Measurements from ENCODE around the gene CPNE5.
A peak's percentile ranks its signal among the peaks of the same experiment; 100 is the strongest.

Gene CPNE5

DNA sequence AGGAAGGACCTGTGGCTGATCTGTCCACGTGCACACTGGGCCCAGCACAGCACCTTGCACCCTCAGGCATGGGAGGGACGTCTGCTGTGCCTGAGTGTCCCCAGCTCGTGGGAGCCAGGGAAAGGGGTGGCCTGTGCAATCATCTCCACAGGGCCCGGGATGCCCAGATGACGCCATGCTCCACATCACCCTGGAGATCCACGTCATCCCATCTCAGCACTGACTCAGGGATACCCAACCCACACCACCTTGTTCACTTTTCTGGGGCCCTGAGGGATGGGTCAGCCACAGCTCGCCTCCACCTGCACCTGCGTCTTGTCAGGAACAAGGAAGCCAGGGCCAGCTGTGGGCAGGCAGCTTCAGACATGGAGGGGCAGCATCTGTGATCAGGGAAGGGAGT, 93.4 kb downstream of the CPNE5 start:
- no peak overlapping the region for H3K4me3 Mint-ChIP-seq
- H3K4me1 Mint-ChIP-seq (ENCODE audit: low read depth), result peaks cover 17% of the 10 kb centered on the region
- no peak overlapping the region for H3K27ac Mint-ChIP-seq
- H3K27me3 Mint-ChIP-seq (ENCODE audit: low read depth), result peaks cover 3% of the 10 kb centered on the region
- peaks cover 22% of the 10 kb centered on the region for H3K9me3 Mint-ChIP-seq
- no peak for DNase-seq (ENCODE audit: low spot score)
- H3K36me3 Mint-ChIP-seq (ENCODE audit: low read depth), result peaks cover 1% of the 10 kb centered on the region

DNA sequence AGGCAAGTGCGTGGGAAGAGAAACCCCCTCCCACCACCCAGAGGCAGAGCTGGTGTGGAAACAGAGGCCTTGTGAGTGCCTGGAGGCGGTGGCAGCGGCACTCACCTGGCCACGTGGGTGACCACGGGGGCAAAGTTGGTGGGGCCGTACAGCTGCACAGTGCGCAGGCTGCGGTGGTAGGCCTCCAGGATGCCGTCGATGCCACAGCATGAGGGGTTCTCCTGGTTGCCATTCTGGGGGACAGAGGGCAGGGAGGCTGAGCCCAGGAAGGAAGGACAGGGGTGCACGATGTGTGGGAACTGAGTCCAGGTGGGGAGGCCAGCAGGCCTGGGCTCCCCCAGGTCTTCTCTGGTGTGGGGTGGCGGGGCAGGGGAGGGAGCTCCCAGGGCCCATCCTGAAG, 94.0 kb downstream of the CPNE5 start:
- Mint-ChIP-seq H3K4me3 (no peak overlapping the region), H3K9me3 (peaks cover 21% of the 10 kb centered on the region), H3K4me1 (ENCODE audit: low read depth) (peaks cover 21% of the 10 kb centered on the region), H3K27ac (no peak overlapping the region), H3K36me3 (ENCODE audit: low read depth) (peaks cover 1% of the 10 kb centered on the region), H3K27me3 (ENCODE audit: low read depth) (peaks cover 3% of the 10 kb centered on the region)
- DNase-seq (ENCODE audit: low spot score), result no peak

DNA sequence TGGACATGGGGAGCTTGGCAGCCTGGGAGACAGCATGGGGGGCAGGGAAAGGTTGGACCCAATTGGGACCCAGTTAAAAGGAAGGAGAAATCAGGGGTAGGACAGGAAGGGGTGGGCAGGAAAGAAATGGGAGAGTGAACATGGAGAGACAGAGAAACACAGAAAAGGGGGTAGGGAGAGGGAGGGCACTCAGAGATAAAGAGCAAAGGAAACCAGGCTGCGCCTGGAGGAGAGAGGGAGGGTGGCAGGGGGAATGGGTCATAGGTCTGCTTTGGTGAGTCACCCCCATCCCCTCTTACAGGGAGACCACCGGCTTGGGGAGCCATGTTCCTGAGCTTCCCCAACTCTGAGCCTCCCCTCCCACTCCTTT, 95.0 kb downstream of the CPNE5 start:
- H3K36me3 Mint-ChIP-seq (ENCODE audit: low read depth), result peaks cover under 1% of the 10 kb centered on the region

DNA sequence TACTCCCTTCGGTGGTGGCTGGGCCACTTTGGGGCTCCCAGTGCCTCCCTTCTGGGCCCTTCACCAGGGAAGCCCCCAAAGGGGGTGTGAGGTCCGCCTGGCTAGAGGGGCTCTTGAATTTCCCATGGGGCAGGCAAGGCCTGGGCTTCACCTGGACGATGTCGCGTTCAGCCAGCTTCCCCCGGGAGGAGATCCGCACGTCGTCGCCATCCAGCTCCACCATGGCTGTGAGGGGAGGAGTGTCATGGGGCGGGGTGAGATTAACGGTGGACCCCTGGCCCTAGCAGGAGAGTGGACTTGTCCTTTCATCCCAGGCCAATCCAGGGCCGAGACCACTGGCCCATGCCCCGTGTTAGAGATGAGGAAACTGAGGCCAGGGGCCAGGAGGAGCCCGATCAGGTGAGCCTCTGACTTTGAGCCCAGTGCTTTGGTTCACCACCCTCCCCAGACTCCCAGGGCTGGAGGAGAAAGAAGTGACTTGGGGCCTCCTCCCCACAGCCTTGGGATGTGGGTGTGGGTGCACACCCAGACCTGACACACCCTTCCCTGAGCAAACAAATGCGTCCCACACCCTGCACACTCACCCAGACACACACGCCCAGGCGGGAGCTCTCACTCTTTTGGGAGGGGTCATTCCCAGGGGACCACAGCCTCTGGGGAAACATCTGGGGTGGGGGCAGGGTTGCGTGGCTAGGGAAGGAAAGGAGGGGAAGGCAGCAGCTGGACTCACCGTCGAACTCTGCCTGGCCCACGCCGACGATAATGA, 95.5 kb downstream of the CPNE5 start:
- H3K4me1 Mint-ChIP-seq (ENCODE audit: low read depth), result peaks cover 23% of the 10 kb centered on the region
- DNase-seq (ENCODE audit: low spot score), result no peak
- H3K27me3 Mint-ChIP-seq (ENCODE audit: low read depth), result peaks cover 3% of the 10 kb centered on the region
- peaks cover 5% of the 10 kb centered on the region for H3K9me3 Mint-ChIP-seq
- H3K27ac Mint-ChIP-seq, result peak overlapping the region; percentile 60
- no peaks in the 10 kb centered on the region for H3K36me3 Mint-ChIP-seq (ENCODE audit: low read depth)
- H3K4me3 Mint-ChIP-seq, result peak overlapping the region; percentile 47

More for the DNA sequence above, 95.0 kb downstream of the CPNE5 start:
- peak overlapping the region; percentile 47 for H3K4me3 Mint-ChIP-seq
- DNase-seq (ENCODE audit: low spot score), result no peak
- peaks cover 3% of the 10 kb centered on the region for H3K27me3 Mint-ChIP-seq (ENCODE audit: low read depth)
- H3K4me1 Mint-ChIP-seq (ENCODE audit: low read depth), result peaks cover 23% of the 10 kb centered on the region
- H3K9me3 Mint-ChIP-seq, result peaks cover 11% of the 10 kb centered on the region
- peak overlapping the region; percentile 42 for H3K27ac Mint-ChIP-seq

DNA sequence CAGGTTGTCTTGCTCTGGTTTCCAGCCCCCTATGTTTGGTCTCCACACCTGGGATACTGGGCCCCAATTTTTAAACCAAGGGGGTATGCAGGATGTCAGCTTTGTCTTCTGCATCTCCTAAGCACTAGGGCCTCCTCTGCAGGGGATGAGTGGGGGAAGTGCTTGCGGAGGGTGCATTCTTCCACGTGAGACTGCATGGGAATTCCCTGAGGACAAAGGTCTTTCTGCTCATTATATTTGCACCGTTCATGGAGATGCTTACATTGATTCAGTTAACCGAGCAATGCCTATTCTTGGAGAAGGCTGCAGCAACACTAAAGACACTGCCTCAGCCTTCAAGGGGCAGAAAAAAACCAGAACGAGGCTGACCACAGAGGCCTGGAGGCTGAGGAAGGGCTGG, 96.2 kb downstream of the CPNE5 start:
- no peaks in the 10 kb centered on the region for H3K36me3 Mint-ChIP-seq (ENCODE audit: low read depth)
- H3K4me3 Mint-ChIP-seq, result no peak overlapping the region
- peaks cover 3% of the 10 kb centered on the region for H3K27me3 Mint-ChIP-seq (ENCODE audit: low read depth)
- no peaks in the 10 kb centered on the region for H3K9me3 Mint-ChIP-seq
- H3K4me1 Mint-ChIP-seq (ENCODE audit: low read depth), result peaks cover 23% of the 10 kb centered on the region
- peak overlapping the region; percentile 32 for H3K27ac Mint-ChIP-seq
- no peak for DNase-seq (ENCODE audit: low spot score)

DNA sequence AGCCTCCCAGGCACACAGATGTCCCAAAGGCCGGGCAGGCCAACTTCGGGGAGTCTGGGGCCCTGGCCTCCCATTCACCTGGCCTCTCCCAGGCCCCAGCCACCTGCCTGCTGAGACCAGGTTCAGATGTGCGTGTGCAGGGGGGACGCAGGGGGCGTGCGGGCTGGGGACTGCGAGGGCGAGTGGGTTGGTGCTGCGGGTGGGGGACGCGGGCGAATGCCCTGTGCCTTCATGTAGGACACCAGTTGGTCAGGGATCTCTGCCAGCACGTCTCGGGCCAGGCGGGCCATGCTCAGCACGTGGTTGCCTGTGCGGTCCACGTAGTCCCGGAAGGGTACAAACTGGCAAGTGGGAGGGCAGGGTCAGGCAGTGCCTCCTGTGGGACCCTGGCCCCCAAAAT, 97.1 kb downstream of the CPNE5 start:
- no peak overlapping the region for H3K27ac Mint-ChIP-seq
- H3K9me3 Mint-ChIP-seq, result no peaks in the 10 kb centered on the region
- H3K4me1 Mint-ChIP-seq (ENCODE audit: low read depth), result peaks cover 23% of the 10 kb centered on the region
- no peak for DNase-seq (ENCODE audit: low spot score)
- H3K36me3 Mint-ChIP-seq (ENCODE audit: low read depth), result no peaks in the 10 kb centered on the region
- no peak overlapping the region for H3K4me3 Mint-ChIP-seq
- peaks cover 3% of the 10 kb centered on the region for H3K27me3 Mint-ChIP-seq (ENCODE audit: low read depth)

DNA sequence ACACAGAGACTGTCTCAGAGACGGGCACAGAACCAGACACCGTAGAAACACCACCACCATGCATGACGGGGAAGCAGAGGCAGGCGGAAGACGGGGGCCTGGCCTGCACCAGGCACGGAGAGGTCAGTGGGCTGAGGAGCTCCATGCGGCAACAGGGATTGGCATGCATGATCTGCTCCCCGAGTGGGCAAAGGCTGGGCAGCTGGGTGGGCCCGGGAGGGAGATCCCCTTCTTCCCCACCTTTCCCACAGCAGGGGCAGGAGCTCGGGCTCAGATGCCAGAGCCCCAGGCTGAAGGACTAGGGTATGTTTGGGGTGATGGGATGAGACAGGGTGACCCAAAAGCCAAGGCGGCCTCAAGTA, 98.4 kb downstream of the CPNE5 start:
- Mint-ChIP-seq H3K27ac (peak overlapping the region; percentile 60), H3K27me3 (ENCODE audit: low read depth) (no peaks in the 10 kb centered on the region), H3K4me1 (ENCODE audit: low read depth) (peaks cover 20% of the 10 kb centered on the region), H3K9me3 (no peaks in the 10 kb centered on the region), H3K36me3 (ENCODE audit: low read depth) (no peaks in the 10 kb centered on the region), H3K4me3 (no peak overlapping the region)
- no peak for DNase-seq (ENCODE audit: low spot score)

DNA sequence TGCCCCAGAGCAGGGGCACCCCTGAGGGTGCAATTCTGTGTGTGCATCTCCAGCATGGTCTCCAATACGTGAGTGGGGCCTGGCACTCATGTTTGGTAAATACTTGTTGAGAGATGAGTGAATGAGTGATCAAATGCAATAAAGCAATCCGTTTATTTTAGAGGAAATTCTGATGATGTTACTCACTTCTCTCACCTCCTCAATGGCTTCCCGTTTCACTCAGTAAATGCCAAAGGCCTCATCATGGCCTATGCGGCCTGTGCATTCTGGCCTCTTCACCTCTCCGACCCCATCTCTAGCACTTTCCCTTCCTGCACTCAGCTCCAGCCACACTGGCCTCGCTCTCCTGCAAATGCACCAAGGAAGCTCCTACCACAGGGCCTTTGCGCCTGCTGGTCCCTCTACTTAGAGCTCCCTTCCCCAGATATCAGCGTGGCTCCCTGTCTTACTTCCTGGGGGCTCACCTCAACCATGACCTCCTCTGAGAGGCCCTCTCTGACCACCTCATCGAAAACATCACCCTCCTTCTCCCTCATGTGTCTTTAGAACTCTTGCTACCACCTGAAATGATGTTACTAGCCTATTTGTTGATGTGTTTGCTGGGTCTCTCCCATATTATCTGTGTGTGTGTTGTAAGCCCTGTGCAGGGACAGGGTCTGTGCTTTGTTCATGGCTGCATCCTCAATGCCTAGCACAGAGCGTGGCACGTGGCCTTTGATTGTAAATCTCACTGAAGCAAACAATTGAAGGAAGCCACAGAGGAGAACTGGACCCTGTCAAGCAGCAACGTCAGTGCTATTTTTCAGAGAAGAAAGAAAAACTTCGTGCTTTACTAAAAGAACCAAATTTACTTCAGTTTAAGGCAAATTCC, 99.1 kb downstream of the CPNE5 start:
- H3K36me3 Mint-ChIP-seq (ENCODE audit: low read depth), result no peaks in the 10 kb centered on the region
- peak overlapping the region; percentile 60 for H3K27ac Mint-ChIP-seq
- no peaks in the 10 kb centered on the region for H3K27me3 Mint-ChIP-seq (ENCODE audit: low read depth)
- no peak for DNase-seq (ENCODE audit: low spot score)
- H3K4me1 Mint-ChIP-seq (ENCODE audit: low read depth), result peaks cover 23% of the 10 kb centered on the region
- H3K9me3 Mint-ChIP-seq, result no peaks in the 10 kb centered on the region
- H3K4me3 Mint-ChIP-seq, result no peak overlapping the region

DNA sequence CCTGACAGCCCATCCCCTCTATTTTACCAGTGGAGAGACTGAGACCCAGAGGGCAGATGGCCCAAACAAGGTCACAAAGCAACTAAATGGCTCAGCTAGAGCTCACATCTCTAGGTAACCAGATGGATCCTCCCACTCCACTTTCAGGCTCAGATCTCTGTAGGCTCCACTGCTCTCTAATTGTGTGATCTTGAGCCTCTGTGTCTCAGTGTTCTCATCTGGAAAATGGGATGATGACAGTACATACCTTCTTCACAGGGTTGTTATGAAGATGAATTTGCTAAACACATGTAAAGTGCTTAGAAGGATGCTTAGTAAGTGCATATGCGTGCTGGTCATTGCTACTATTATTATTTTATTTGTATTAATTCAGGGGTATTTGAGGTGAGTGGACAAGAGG, 101.1 kb downstream of the CPNE5 start:
- peaks cover 21% of the 10 kb centered on the region for H3K4me1 Mint-ChIP-seq (ENCODE audit: low read depth)
- no peaks in the 10 kb centered on the region for H3K36me3 Mint-ChIP-seq (ENCODE audit: low read depth)
- no peaks in the 10 kb centered on the region for H3K9me3 Mint-ChIP-seq
- H3K27me3 Mint-ChIP-seq (ENCODE audit: low read depth), result no peaks in the 10 kb centered on the region
- no peak overlapping the region for H3K27ac Mint-ChIP-seq
- no peak for DNase-seq (ENCODE audit: low spot score)
- H3K4me3 Mint-ChIP-seq, result no peak overlapping the region

DNA sequence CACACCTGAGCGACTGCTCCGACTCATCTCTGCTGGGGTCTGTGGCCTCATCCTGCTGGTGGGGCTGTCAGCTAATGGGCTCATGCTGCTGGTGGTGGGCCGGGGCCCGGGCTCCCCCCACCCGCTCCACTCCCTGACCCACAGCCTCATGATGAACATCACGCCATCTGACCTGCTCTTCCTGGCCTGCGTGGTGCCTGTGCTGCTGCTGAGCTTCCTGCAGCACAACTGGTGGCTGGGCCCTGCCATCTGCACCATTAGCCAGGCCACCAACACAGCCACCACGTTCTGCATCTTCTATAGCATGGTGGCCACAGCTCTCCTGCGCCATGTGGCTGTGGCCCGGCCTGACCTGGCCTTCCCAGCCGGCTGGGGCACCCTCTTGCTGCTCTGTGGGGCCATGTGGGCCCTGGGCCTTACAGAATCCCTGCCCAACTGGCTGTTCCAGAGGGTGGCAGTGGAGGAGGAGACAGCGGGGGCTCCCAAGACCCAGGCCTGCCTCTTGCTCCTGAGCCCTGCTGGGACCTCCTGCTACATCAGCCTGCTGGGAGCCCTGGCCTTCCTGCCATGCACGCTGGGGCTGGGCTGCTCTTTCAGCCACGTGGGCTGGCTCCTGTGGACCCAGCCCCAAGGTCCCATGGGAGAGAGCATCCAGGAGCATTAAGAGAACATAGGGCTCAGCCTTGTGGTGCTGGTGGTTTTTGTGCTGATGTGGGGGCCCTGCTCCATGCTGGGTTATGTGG, 102.0 kb downstream of the CPNE5 start:
- Mint-ChIP-seq H3K4me3 (no peak overlapping the region), H3K4me1 (ENCODE audit: low read depth) (peaks cover 19% of the 10 kb centered on the region), H3K27ac (no peak overlapping the region)

DNA sequence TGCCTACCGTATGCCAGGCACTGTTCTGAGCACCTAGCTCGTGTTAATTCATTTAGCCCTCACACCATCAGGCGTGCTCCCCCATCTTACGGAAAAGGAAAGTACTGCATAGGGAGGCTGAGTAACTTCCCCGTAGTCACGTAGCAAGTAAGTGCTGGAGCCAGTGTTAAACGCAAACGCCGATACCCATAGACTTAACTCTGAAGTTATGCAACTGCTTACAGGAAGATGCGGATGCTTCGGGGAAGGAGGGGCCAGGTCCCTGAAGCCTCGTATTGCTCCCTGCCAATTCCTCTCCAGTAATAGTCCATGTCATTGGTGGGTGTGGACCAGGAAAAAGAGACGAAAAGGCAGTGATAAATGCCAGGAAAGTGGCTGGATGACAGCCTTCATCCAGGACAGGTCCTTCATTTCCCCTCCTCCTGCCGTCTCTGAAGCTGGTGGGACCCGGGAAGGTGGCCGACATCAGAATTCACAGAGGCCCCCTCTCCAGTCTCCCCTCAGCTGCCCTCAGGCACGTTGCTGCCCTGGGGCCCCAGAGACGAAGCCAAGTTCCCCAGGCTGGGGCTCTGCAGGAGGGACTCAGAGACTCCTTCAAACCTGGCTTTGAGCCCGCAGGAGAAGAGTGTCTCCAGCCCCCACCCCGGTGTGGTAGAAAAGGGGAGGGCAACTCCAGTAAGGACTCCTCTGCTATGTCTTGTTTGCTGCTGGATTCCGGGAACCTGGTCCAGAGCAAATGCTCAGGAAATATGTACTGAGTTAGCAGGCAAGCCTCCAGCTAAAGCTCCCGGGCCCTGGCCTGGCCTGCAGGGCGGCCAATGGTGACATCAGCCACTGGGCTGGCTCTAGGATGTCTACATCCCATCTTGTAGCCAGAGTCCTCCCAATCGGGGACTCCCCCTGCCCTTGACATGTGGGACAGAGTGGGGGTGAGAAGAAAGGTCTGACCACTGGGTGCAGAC, 103.9 kb downstream of the CPNE5 start:
- Mint-ChIP-seq H3K4me1 (ENCODE audit: low read depth) (peaks cover 19% of the 10 kb centered on the region), H3K4me3 (peak overlapping the region; percentile 62), H3K36me3 (ENCODE audit: low read depth) (no peaks in the 10 kb centered on the region), H3K27ac (peak overlapping the region; percentile 70), H3K27me3 (ENCODE audit: low read depth) (no peaks in the 10 kb centered on the region), H3K9me3 (no peaks in the 10 kb centered on the region)
- DNase-seq (ENCODE audit: low spot score), result peak; percentile 28

More for the DNA sequence above, 102.0 kb downstream of the CPNE5 start:
- DNase-seq (ENCODE audit: low spot score), result no peak
- Mint-ChIP-seq H3K27me3 (ENCODE audit: low read depth) (no peaks in the 10 kb centered on the region), H3K9me3 (no peaks in the 10 kb centered on the region), H3K36me3 (ENCODE audit: low read depth) (no peaks in the 10 kb centered on the region)

DNA sequence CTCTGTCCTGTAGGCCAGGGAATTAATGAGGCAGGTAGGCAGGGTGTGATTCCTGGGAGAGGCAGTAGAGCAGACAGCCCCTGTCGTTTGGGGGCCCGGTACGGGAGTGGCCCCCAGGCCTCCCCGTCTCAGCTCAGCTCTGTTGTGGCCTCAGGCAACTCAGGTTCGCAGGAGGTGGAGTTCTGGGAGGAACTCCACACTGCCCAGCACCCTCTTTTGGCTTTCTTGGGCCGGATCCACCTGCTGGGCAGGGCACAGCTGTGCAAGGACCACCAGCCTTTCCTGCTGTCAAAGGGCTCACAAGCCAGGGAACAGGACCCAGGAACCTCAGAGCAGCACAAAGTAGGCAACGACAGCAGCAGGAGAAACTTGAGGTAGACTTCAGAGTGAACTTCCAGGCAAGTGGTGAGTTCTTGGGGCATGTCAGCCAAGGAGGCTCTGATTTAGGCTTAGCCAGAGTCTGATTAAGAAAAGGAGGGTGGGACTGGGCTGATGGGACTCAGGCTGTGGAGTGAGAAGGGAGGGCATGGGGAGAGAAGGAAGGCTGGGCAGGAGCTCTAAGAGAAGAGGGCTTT, 104.7 kb downstream of the CPNE5 start:
- peak overlapping the region; percentile 62 for H3K4me3 Mint-ChIP-seq
- H3K27ac Mint-ChIP-seq, result peak overlapping the region; percentile 70
- no peaks in the 10 kb centered on the region for H3K36me3 Mint-ChIP-seq (ENCODE audit: low read depth)
- H3K4me1 Mint-ChIP-seq (ENCODE audit: low read depth), result peaks cover 15% of the 10 kb centered on the region
- H3K27me3 Mint-ChIP-seq (ENCODE audit: low read depth), result no peaks in the 10 kb centered on the region
- DNase-seq (ENCODE audit: low spot score), result no peak
- H3K9me3 Mint-ChIP-seq, result no peaks in the 10 kb centered on the region

DNA sequence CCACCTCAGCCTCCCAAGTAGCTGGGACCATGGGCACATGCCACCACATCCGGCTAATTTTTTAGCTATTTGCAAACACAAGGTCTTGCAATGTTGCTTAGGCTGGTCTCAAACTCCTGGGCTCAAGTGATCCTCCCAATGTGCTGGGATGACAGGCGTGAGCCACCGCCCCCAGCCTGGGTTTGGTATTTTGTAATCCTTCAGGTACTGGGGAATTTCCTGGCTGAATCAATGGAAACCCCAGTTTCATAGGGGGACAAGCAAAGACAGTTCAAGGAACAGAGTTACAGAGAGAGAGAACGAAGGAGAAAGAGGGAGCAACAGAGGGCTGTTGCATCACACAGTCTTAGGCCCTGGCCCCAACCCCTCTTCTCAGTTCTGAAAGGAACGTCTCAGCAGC, 105.9 kb downstream of the CPNE5 start:
- DNase-seq (ENCODE audit: low spot score), result no peak
- H3K36me3 Mint-ChIP-seq (ENCODE audit: low read depth), result no peaks in the 10 kb centered on the region
- no peak overlapping the region for H3K4me3 Mint-ChIP-seq
- H3K27me3 Mint-ChIP-seq (ENCODE audit: low read depth), result no peaks in the 10 kb centered on the region
- H3K9me3 Mint-ChIP-seq, result no peaks in the 10 kb centered on the region
- peaks cover 18% of the 10 kb centered on the region for H3K4me1 Mint-ChIP-seq (ENCODE audit: low read depth)
- H3K27ac Mint-ChIP-seq, result no peak overlapping the region
